ENCODE results near the gene KRT23. TPM values are rescaled to one million over a fixed set of nuclear protein-coding genes. Genes with fewer than 3 reads are reported as not detected.
A peak's percentile ranks its signal among the peaks of the same experiment; 100 is the strongest.
"Not testable (repeated sequence)": the region's sequence is repeated elsewhere in the genome, so short reads cannot be mapped to it uniquely, and the experiment has no call there.

The KRT23 gene
- total RNA-seq, 2 experiments from 2014 or later: not detected

DNA sequence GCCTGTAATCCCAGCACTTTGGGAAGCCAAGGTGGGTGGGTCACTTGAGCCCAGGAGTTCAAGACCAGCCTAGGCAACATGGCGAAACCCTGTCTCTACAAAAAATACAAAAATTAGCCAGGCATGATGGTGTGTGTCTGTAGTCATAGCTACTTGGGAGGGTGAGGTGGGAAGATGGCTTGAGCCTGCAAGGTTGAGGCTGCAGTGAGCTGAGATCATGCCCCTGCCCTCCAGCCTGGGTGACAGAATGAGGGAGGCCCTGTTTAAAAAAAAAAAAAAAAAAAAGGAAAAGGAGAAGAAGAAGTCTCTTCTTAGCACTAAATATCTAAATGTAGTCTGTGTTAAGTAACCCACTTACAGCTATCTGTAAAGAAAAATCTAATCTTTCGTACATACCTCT lies 20.3 kb downstream of the KRT23 start:
- H3K4me3 Mint-ChIP-seq; H3K27me3 Mint-ChIP-seq (ENCODE audit: low read depth); H3K36me3 Mint-ChIP-seq (ENCODE audit: low read depth); intact Hi-C loops (cut with micrococcal nuclease); DNase-seq; H3K27ac Mint-ChIP-seq; H3K9me3 Mint-ChIP-seq: not testable (repeated sequence)
- CTCF ChIA-PET: interaction anchor here (0.5 to 1.3 kb wide), 3 partner anchors 61 to 569 kb away, joined by 3 read pairs; no protein-coding TSS in a partner anchor
- H3K4me1 Mint-ChIP-seq (ENCODE audit: low read depth): peaks cover 14% of the 10 kb centered on the region

DNA sequence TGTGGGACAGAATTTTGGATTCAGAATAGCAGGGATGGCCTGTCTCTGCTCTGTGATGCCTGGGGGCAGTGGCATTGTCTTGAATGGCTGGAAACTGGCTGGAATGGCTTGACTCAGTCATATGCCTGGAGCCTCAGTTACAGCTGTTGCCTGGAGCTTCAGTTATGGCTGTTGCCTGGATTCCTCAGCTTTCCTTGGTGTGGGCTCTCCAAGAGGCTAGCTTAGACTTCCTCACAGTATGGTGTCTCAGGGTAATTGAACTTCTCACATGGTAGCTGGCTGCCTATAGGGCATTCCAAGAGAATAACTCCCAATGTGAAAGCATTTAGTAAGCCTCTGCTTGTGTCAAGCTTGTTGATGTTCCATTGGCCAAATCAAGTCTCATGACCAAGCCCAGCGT lies 21.1 kb downstream of the KRT23 start:
- no peaks in the 10 kb centered on the region for H3K9me3 Mint-ChIP-seq
- DNase-seq: no peak
- CTCF ChIA-PET: interaction anchor here (0.8 to 1.4 kb wide), 4 partner anchors 60 to 747 kb away, joined by 3 to 4 read pairs (median 3); no protein-coding TSS in a partner anchor
- H3K27me3 Mint-ChIP-seq (ENCODE audit: low read depth): peaks cover 5% of the 10 kb centered on the region
- H3K27ac Mint-ChIP-seq: no peak overlapping the region
- intact Hi-C loops (cut with micrococcal nuclease): no loop called here
- H3K4me1 Mint-ChIP-seq (ENCODE audit: low read depth): peaks cover 11% of the 10 kb centered on the region
- H3K36me3 Mint-ChIP-seq (ENCODE audit: low read depth): no peaks in the 10 kb centered on the region
- H3K4me3 Mint-ChIP-seq: no peak overlapping the region

DNA sequence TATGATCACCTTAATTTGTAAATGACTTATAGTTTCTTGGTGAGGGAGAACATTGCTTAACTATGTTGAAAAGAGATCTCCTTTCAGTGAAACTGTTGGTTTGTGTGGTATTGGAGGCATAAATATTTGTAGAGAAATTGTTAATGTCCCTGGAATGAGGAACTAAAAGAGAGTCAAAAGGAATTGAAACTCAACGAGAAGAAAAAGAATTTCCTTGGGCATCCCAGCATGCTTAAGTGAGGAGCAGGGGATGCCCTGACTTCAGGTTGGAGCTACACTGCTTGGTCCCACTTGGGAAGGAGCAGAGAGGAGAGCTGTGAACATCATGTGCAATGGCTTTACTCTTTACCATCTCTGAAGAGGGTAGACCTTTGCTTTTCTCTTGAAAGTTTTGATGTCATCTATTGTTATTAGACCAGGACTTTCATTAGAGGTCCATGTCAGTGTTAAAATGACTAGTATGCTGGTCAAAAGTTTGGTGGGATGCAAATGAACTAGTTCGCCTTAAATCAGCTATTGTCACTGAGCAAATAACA lies 21.7 kb downstream of the KRT23 start:
- CTCF ChIA-PET: interaction anchor here (1.0 to 1.4 kb wide), 2 partner anchors 633 to 747 kb away, joined by 3 to 4 read pairs; no protein-coding TSS in a partner anchor
- H3K4me3 Mint-ChIP-seq: no peak overlapping the region
- peaks cover 5% of the 10 kb centered on the region for H3K27me3 Mint-ChIP-seq (ENCODE audit: low read depth)
- H3K36me3 Mint-ChIP-seq (ENCODE audit: low read depth): no peaks in the 10 kb centered on the region
- H3K4me1 Mint-ChIP-seq (ENCODE audit: low read depth): peaks cover 8% of the 10 kb centered on the region
- intact Hi-C loops (cut with micrococcal nuclease): no loop called here
- no peaks in the 10 kb centered on the region for H3K9me3 Mint-ChIP-seq
- no peak overlapping the region for H3K27ac Mint-ChIP-seq
- DNase-seq: no peak

DNA sequence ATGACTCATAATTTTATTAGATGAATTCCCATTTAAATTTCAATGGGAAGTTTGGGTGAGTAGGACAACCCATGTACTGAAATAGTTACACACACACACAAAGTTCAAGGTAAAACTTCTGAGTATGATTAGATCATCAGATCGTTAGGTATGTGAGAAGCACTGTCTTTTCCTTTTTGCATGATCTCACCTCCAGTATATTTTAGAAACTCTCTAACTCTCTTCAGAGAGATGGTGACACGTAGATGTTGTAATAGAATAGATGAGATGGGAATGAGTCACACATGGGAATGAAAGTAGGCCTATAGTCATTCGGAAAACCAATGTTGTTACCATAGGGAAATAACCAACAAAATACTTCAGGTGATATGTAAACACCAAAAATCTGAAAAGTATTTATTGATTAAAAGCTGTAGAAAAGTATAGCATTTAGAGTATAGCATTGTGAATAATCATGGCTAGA lies 22.2 kb downstream of the KRT23 start:
- H3K27ac Mint-ChIP-seq: no peak overlapping the region
- intact Hi-C loops (cut with micrococcal nuclease): no loop called here
- H3K36me3 Mint-ChIP-seq (ENCODE audit: low read depth): no peaks in the 10 kb centered on the region
- H3K9me3 Mint-ChIP-seq: no peaks in the 10 kb centered on the region
- CTCF ChIA-PET: interaction anchor here (0.6 to 1.4 kb wide), 2 partner anchors 48 to 634 kb away, joined by 3 to 4 read pairs; no protein-coding TSS in a partner anchor
- DNase-seq: no peak
- no peak overlapping the region for H3K4me3 Mint-ChIP-seq
- H3K4me1 Mint-ChIP-seq (ENCODE audit: low read depth): peaks cover 8% of the 10 kb centered on the region
- H3K27me3 Mint-ChIP-seq (ENCODE audit: low read depth): peaks cover 5% of the 10 kb centered on the region

GRCh38 chr17:40914075-40914855 lies 23.2 kb downstream of the KRT23 start:
- H3K27me3 Mint-ChIP-seq (ENCODE audit: low read depth): peaks cover 8% of the 10 kb centered on the region
- H3K4me3 Mint-ChIP-seq: no peak overlapping the region
- peaks cover 8% of the 10 kb centered on the region for H3K4me1 Mint-ChIP-seq (ENCODE audit: low read depth)
- intact Hi-C loops (cut with micrococcal nuclease): no loop called here
- CTCF ChIA-PET: interaction anchor here (0.6 to 1.3 kb wide), 3 partner anchors 25 to 635 kb away, joined by 3 read pairs; no protein-coding TSS in a partner anchor
- no peaks in the 10 kb centered on the region for H3K9me3 Mint-ChIP-seq
- H3K27ac Mint-ChIP-seq: no peak overlapping the region
- no peak for DNase-seq
- H3K36me3 Mint-ChIP-seq (ENCODE audit: low read depth): no peaks in the 10 kb centered on the region

GRCh38 chr17:40912486-40913210 lies 24.8 kb downstream of the KRT23 start:
- H3K9me3 Mint-ChIP-seq: no peaks in the 10 kb centered on the region
- CTCF ChIA-PET: no interaction called here
- no peaks in the 10 kb centered on the region for H3K36me3 Mint-ChIP-seq (ENCODE audit: low read depth)
- no peak for DNase-seq
- H3K4me1 Mint-ChIP-seq (ENCODE audit: low read depth): peaks cover 8% of the 10 kb centered on the region
- peaks cover 17% of the 10 kb centered on the region for H3K27me3 Mint-ChIP-seq (ENCODE audit: low read depth)
- intact Hi-C loops (cut with micrococcal nuclease): no loop called here
- no peak overlapping the region for H3K4me3 Mint-ChIP-seq
- no peak overlapping the region for H3K27ac Mint-ChIP-seq

GRCh38 chr17:40910441-40910841 lies 27.0 kb downstream of the KRT23 start:
- no peak overlapping the region for H3K27ac Mint-ChIP-seq
- H3K27me3 Mint-ChIP-seq (ENCODE audit: low read depth): peaks cover 20% of the 10 kb centered on the region
- no peak overlapping the region for H3K4me3 Mint-ChIP-seq
- no peaks in the 10 kb centered on the region for H3K36me3 Mint-ChIP-seq (ENCODE audit: low read depth)
- CTCF ChIA-PET: interaction anchor here (1.1 to 3.2 kb wide), 3 partner anchors 12 to 752 kb away, joined by 3 to 18 read pairs (median 3); no protein-coding TSS in a partner anchor
- peaks cover 8% of the 10 kb centered on the region for H3K4me1 Mint-ChIP-seq (ENCODE audit: low read depth)
- DNase-seq: no peak
- intact Hi-C loops (cut with micrococcal nuclease): no loop called here
- no peaks in the 10 kb centered on the region for H3K9me3 Mint-ChIP-seq

DNA sequence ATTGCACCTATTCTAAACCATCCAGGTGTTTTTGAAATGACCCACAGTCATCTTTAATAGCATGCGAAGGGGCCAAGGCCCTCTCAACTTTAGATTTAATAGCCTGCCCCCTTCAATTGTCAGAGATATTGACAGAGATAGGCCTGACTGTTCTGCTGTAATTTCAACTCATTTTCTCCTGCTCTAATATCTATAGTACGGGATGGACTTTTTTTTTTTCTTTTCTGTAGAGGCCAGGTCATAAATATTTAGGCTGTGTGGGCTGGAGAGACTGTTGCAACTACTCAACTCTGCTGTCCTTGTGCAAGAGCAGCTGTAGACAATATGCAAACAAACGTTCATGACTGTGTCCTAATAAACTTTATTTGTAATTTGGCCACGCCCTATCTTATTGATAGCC lies 27.7 kb downstream of the KRT23 start:
- peaks cover 2% of the 10 kb centered on the region for H3K4me1 Mint-ChIP-seq (ENCODE audit: low read depth)
- intact Hi-C loops (cut with micrococcal nuclease): loop anchor here (1.0 to 5.0 kb wide), 8 partner anchors 107 to 753 kb away; no protein-coding TSS in a partner anchor
- no peak overlapping the region for H3K27ac Mint-ChIP-seq
- CTCF ChIA-PET: interaction anchor here (0.7 to 3.2 kb wide), 6 partner anchors 13 to 753 kb away, joined by 3 to 18 read pairs (median 4); no protein-coding TSS in a partner anchor
- no peaks in the 10 kb centered on the region for H3K36me3 Mint-ChIP-seq (ENCODE audit: low read depth)
- peaks cover 20% of the 10 kb centered on the region for H3K27me3 Mint-ChIP-seq (ENCODE audit: low read depth)
- no peaks in the 10 kb centered on the region for H3K9me3 Mint-ChIP-seq
- DNase-seq: no peak
- no peak overlapping the region for H3K4me3 Mint-ChIP-seq

DNA sequence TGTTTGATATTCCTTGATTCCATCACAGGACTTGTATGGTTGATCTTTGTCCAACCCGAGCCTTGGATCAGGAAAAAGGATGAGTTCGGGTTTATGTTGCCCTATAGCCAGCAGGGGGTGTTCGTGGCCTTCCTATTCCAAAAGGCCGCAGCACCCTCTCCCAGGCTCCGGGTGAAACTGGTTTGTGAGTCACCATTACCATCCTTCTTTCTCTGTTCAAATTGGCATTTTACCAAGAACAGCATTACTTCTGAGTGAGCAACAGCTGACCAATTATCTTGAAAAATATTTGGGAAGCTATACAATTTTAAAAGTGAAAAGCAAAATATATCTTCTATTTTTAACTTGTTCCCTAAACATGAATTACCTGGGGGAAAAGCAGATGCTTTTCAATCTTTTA lies 28.1 kb downstream of the KRT23 start:
- Mint-ChIP-seq H3K4me1 (ENCODE audit: low read depth) (no peaks in the 10 kb centered on the region), H3K36me3 (ENCODE audit: low read depth) (no peaks in the 10 kb centered on the region), H3K9me3 (no peaks in the 10 kb centered on the region), H3K4me3 (no peak overlapping the region), H3K27me3 (ENCODE audit: low read depth) (peaks cover 20% of the 10 kb centered on the region), H3K27ac (no peak overlapping the region)
- intact Hi-C loops (cut with micrococcal nuclease): loop anchor here (1.0 to 5.0 kb wide), 8 partner anchors 107 to 753 kb away; no protein-coding TSS in a partner anchor
- peak; percentile 74 for DNase-seq
- CTCF ChIA-PET: interaction anchor here (0.6 to 3.2 kb wide), 8 partner anchors 13 to 753 kb away, joined by 3 to 18 read pairs (median 3); no protein-coding TSS in a partner anchor

GRCh38 chr17:40906613-40907012 lies 30.8 kb downstream of the KRT23 start:
- Mint-ChIP-seq H3K36me3 (ENCODE audit: low read depth) (no peaks in the 10 kb centered on the region), H3K27ac (no peak overlapping the region), H3K4me3 (no peak overlapping the region), H3K27me3 (ENCODE audit: low read depth) (peaks cover 15% of the 10 kb centered on the region), H3K4me1 (ENCODE audit: low read depth) (peaks cover 14% of the 10 kb centered on the region), H3K9me3 (no peaks in the 10 kb centered on the region)
- intact Hi-C loops (cut with micrococcal nuclease): loop anchor here (5.0 kb wide), 1 partner anchor 104 kb away; no protein-coding TSS in a partner anchor
- DNase-seq: no peak
- CTCF ChIA-PET: interaction anchor here (0.8 kb wide), 1 partner anchor 756 kb away, joined by 3 read pairs; no protein-coding TSS in a partner anchor

- Mint-ChIP-seq H3K4me3 (no peak overlapping the region), H3K27me3 (ENCODE audit: low read depth) (peaks cover 18% of the 10 kb centered on the region), H3K4me1 (ENCODE audit: low read depth) (peaks cover 14% of the 10 kb centered on the region), H3K27ac (no peak overlapping the region), H3K9me3 (no peaks in the 10 kb centered on the region), H3K36me3 (ENCODE audit: low read depth) (no peaks in the 10 kb centered on the region)
- intact Hi-C loops (cut with micrococcal nuclease): loop anchor here (5.0 kb wide), 1 partner anchor 103 kb away; no protein-coding TSS in a partner anchor
- CTCF ChIA-PET: interaction anchor here (1.3 kb wide), 1 partner anchor 758 kb away, joined by 4 read pairs; no protein-coding TSS in a partner anchor
- DNase-seq: no peak
Observed at GRCh38 chr17:40905370-40905769, 32.1 kb downstream of the KRT23 start.

All from activated naive CD4-positive, alpha-beta T cell treated with anti-CD3 and anti-CD28 coated beads for 36 hours (primary cell).